K562 (cell line): ENCODE measurements around the gene MYRIP. TPM values are rescaled to one million over a fixed set of nuclear protein-coding genes. Genes with fewer than 3 reads are reported as not detected.

Experiments used
- BCLAF1 ChIP-seq, 2 experiments: fragments of 450-650 bp in 1 of 2; IDR thresholded peaks; 2 replicates each; pipeline ENCODE4 v1.6.1; 2011 to 2017; ENCODE audit warnings: low read depth in 2 of 2, antibody characterized with exemption in 1 of 2, borderline replicate concordance in 1 of 2, low read length in 1 of 2, mild to moderate bottlenecking in 1 of 2, mixed read lengths in 1 of 2; ENCODE audit not compliant: control insufficient read depth in 1 of 2
- CCAR2 ChIP-seq: fragments of 200-400 bp; formaldehyde crosslinking; IDR thresholded peaks from 2 replicates; pipeline ENCODE4 v1.6.1; 2017; ENCODE audit warnings: mild to moderate bottlenecking, low read depth, low read length
- CHAMP1 ChIP-seq: fragments of 450-650 bp; IDR thresholded peaks from 2 replicates; pipeline ENCODE4 v1.6.1; 2016; ENCODE audit warnings: mild to moderate bottlenecking
- POU5F1 ChIP-seq: fragments of 150-350 bp; IDR thresholded peaks from 2 replicates; pipeline ENCODE4 v1.6.1; 2014; ENCODE audit warnings: borderline replicate concordance, low read length, low read depth, mild to moderate bottlenecking; ENCODE audit not compliant: partially characterized antibody
- ZNF184 ChIP-seq: sonication (generic); formaldehyde crosslinking; IDR thresholded peaks from 2 replicates; pipeline ENCODE4 v1.5.0; 2020; ENCODE audit warnings: missing genetic modification reagents
- polyA plus RNA-seq, 8 experiments: library from polyadenylated mRNA; depleted of rRNA in 4 of 8; stranded (reverse) in 5 of 8; unstranded in 3 of 8; fragments of >200 nt; fragmentation: Nextera tagmentation in 2 of 8; fragmentation: Illumina TruSeq in 1 of 8; extraction: Ambion mirVana in 2 of 8; extraction: Trizol in 1 of 8; gene quantifications; 2 replicates each; pipeline versions ENCODE4 v1.2.1 to v1.2.3, GENCODE V29; 2011 to 2014; ENCODE audit warnings: inconsistent platforms in 1 of 8, missing spikeins in 1 of 8
- total RNA-seq, 7 experiments: library from RNA; depleted of rRNA in 6 of 7; stranded (reverse); fragments of >200 nt in 6 of 7; fragmentation: Illumina TruSeq in 2 of 7; extraction: Trizol in 2 of 7; gene quantifications; 2 replicates each; pipeline versions ENCODE4 v1.2.1 to v1.2.3, GENCODE V29; 2011 to 2021; ENCODE audit warnings: low replicate concordance in 1 of 7

The MYRIP gene
- total and polyA plus RNA-seq, 9 of the 15 experiments (the other 6 are each of a cell fraction or from before 2014, with no cell fraction given), result 0.03 to 0.12 TPM; not detected in 7

GRCh38 chr3:39783680-39784079, 25.7 kb upstream of the MYRIP start (continued):
- TF ChIP-seq CCAR2 (no peak), POU5F1 (no peak), ZNF184 (CRISPR knock-in tag) (no peak), BCLAF1 (IDR thresholded peaks at IDR 0.05; ENCODE audit: borderline replicate concordance in 1 of 2, control insufficient read depth in 1 of 2, low read depth in 2 of 2, low read length in 1 of 2) (no peak), CHAMP1 (no peak)
